ENCODE measurements around the gene QRICH2. TPM values are rescaled to one million over a fixed set of nuclear protein-coding genes. Genes with fewer than 3 reads are reported as not detected.
A peak's percentile ranks its signal among the peaks of the same experiment; 100 is the strongest.
"Not testable (repeated sequence)": the region's sequence is repeated elsewhere in the genome, so short reads cannot be mapped to it uniquely, and the experiment has no call there.

The QRICH2 gene
- 1.6 TPM for total RNA-seq

- no peak for ATAC-seq
Observed at GRCh38 chr17:76307966-76308338, at the start of gene QRICH2. Gene QRICH2 (minus strand): TSS chr17:76308276. CDS start chr17:76307998, 278 bp downstream.

DNA sequence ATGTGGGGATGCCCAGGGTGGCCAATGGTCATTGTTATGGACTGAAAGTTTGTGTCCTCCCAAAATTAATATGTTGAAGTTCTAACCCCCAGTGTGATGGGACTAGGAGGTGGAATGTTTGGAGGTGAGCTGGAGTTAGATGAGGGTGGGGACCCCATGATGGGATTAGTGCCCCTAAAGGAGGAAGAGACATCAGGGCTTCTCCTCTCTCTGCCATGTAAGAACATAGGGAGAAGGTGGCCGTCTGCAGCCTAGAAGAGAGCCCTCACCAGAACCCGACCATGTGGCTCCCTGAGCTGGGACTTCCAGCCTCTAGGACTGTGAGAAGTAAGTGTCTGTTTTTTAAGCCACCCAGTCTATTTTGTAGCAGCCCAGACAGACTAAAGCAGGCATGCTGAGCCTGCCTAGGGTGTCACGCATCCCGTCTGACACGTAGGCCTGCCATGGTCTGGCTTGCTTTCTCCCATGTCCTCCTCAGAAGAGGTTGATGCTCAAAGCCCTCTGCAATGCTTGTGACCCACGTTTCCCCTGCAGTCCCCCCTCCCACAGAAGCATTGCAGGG lies 49.6 kb upstream of the QRICH2 start:
- no peak for ATAC-seq

DNA sequence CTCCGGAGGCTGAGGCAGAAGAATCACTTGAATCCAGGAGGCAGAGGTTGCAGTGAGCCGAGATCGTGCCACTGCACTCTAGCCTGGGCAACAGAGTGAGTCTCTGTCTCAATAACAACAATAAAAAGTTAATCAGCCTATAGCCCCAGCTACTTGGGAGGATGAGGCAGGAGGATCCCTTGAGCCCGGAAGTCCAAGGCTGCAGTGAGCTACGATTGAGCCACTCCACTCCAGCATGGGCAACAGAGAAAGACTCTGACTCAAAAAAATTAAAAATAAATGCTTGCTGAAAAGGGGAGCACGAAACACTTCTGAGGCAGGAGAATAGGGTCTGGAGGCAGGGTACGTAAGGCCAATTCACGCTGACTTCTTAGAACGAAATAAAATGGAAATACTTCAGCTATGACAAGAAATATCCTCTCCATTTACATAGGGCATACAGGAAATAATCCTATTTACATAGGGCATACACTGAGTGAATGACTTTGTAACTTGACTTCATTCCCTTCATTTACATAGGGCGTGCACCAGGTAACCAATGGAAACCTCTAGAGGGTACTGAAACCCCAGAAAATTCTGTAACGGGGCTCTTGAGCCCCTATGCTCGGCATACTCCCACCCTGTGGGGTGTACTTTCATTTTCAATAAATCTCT lies 48.9 kb upstream of the QRICH2 start:
- ATAC-seq: no peak

- ATAC-seq: no peak
Observed at GRCh38 chr17:76354747-76355310, 46.8 kb upstream of the QRICH2 start.

GRCh38 chr17:76354317-76354729 lies 46.2 kb upstream of the QRICH2 start:
- ATAC-seq: no peak

DNA sequence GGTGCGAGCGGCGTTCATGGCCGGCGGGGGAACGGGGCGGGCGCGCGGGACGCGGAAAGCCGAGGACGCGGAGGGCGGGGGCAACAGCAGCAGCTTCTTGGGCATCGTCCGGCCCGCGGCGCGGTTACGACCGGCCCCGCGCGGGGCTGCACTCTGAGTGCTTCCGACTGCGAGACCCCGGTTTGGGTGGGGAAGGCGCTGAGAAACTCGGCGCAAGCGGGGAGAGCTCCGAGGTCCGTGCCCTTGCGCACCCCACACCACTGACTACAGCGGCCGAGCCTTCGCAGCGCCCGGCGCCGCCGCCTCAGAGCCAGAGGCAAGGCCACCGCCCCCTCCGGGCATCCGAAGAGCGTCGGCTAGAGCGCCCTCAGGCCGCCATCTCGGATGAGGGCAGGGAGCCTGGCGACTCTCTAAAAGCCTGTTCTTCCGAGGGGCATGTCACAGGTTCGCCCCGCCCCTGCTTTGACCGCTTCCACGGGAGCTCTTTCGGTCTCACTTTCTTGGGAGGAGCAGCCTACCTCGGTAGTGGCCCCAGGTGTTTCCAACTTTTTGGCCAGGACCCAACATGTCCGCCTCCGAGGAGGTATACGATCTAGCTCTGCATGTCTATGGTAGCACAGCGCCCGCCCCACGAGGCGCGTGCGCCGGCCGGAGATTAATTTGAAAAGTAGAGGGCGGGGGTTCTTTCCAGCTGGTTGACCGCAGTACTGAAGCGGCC lies 45.7 kb upstream of the QRICH2 start, which contains the start of gene PRPSAP1:
Gene PRPSAP1 (minus strand): TSS at position 318 of the 718 bp plus-strand sequence. CDS start 213 bp downstream, at position 105.
- ATAC-seq: peak; percentile 91

DNA sequence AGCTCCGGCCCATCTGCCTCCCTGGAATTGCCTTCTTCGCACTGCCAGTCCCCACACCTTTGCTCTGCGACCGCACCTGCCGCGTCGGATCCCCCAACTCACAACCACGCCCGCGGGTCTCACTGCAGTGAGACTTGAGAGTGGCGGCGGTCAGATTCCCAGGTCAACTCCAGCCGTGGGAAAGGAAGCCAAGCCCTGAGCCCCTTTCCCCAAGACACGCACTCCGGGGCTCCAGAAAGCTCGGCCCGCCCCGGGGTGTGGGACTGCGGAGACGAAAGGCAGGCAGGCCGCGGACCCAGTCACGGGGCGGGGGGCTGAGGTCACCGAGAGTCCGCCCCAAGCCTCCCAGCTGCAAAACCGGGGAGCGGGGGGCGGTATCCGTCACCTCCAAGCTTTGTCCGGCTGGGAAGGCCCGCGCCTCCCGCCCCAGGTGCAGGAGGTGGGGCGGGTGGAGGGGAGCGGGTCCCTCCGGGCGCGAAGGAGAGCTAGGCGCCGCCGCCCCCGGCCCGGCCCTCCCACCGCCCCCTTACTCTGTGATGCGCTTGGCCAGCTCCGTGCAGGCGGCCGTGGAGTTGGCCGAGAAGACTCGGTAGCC lies 45.0 kb upstream of the QRICH2 start:
- peak; percentile 40 for ATAC-seq

DNA sequence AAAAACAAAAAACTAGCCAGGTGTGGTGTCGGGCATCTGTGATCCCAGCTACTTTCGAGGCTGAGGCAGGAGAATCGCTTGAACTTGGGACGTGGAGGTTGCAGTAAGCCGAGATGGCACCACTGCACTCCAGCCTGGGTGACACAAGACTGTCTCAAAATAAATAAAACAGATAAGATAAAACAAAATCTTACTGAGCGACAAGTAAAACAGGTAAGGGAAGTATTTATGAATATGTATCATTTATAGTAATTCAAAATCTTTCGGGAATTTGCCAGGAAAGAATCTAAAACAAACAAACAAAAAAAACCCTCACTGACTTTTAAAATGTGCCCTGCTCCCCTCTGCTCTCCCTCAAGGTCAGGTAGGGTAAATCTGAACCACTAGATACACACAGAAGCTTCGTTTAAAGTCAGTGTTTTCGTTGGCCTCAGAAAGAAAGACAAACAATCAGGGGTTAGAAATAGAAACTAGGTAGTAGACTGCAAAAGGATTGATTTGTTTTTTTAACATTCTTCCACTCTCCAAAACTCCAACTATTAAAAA lies 43.5 kb upstream of the QRICH2 start:
- ATAC-seq: no peak

GRCh38 chr17:76350463-76350862 lies 42.4 kb upstream of the QRICH2 start:
- no peak for ATAC-seq

DNA sequence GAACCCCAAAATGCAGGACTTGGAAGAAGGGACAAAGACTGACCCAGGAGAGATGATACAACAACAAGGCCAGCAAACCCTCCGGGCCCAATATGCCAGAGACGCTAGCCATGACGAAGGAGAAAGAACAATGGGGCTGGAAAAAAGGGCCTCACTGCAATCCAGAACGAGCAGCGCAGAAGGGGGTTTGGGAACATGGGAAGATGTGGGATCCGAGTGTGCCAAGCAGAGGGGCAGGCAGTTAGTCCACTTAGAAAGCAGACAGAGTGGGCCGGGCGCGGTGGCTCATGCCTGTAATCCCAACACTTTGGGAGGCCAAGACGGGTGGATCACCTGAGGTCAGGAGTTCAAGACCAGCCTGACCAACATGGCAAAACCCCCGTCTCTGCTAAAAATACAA lies 38.9 kb upstream of the QRICH2 start:
- not testable (repeated sequence) for ATAC-seq

- no peak for ATAC-seq
Observed at GRCh38 chr17:76345377-76345974, 37.4 kb upstream of the QRICH2 start.

GRCh38 chr17:76343106-76343505 lies 35.0 kb upstream of the QRICH2 start:
- ATAC-seq: no peak

DNA sequence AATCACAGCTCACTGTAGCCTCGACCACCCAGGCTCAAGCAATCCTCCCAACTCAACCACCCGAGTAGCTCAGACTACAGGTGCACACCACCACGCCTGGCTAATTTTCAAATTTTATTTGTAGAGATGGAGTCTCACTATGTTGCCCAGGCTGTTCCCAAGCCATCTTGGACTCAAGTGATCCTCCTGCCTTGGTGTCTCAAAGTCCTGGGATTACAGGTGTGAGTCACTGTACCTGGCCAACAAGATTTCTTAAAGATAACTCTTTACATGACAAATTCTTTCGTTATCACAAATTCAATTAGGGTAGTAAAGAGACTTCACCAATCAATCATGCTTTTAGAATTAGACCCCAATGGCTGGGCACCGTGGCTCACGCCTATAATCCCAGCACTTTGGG lies 33.2 kb upstream of the QRICH2 start:
- ATAC-seq: no peak

DNA sequence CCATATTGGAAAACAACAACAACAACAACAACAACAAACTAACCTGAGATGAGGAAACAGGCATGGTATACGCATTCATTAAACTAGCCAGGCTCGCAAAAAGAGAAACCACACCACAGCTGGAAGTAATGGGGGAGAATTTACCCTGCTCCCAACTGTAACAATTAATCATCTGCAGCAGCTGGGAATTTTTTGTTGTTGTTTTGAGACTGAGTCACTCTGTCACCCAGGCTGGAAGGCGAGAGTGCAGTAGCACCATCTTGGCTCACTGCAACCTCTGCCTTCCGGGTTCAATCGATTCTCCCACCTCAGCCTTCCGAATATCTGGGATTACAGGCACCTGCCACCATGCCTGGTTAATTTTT lies 29.3 kb upstream of the QRICH2 start:
- ATAC-seq: no peak

GRCh38 chr17:76336756-76337412 lies 28.8 kb upstream of the QRICH2 start:
- no peak for ATAC-seq

DNA sequence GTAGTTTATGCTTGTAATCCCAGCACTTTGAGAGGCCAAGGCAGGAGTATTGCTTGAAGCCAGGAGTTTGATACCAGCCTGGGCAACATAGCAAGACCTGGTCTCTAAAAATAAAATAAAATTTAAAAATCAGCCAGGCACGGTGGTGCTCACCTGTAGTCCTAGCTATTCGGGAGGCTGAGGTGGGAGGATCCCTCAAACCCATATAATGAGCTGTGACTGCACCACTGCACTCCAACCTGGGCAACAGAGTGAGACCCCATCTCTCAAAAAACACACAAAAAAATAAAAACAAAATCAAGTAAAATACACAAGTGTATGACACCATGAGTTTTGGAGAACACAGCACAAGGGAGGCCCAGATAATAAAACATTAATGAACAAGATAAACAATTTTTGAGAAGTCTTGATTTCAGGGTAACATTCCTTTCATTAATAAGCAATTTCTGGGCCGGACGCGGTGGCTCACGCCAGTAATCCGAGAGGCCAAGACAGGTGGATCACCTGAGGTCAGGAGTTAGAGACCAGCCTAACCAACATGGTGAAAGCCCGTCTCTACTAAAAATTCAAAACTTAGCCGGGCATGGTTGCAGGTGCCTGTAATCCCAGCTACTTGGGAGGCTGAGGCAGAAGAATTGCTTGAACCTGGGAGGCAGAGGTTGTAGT lies 27.8 kb upstream of the QRICH2 start:
- no peak for ATAC-seq

DNA sequence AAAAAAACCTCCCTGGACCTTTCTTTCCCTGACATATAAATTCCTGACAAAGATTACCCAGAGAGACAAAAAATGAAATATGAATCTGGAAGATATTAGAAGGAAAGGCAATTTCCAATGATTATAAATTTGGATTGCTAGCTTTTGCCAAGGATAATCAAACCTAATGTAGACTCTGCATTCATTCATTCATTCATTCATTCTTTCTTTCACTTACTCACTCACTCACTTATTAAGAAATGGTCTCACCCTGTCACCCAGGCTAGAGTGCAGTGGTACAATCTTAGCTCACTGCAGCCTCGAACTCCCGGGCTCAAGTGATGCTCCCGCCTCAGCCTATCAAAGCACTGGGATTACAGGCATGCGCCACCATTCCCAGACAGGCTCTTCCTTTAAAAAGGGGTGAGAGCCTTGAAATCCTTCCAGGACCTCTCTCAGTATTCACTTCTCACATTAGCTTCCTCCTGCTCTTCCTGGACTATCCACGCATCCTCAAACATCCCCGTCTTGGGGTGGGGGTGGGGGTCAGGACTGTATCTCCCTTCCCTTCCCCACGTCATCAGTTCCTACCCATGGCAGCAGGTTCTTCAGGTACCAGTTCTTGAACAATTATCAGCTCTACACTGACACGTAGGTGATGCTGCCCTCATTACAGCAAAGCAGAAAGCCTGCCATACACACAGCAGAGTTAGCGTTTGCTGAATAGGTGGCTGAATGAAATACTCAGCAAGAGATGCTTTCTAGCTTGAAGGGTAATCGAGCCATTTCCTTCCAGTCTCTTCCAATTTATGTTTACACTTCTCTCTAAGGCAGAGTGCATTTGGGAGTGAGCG lies 25.8 kb upstream of the QRICH2 start:
- ATAC-seq: no peak

GRCh38 chr17:76331083-76331482 lies 23.0 kb upstream of the QRICH2 start:
- ATAC-seq: no peak

- ATAC-seq: no peak
Observed at GRCh38 chr17:76329664-76330063, 21.6 kb upstream of the QRICH2 start.

DNA sequence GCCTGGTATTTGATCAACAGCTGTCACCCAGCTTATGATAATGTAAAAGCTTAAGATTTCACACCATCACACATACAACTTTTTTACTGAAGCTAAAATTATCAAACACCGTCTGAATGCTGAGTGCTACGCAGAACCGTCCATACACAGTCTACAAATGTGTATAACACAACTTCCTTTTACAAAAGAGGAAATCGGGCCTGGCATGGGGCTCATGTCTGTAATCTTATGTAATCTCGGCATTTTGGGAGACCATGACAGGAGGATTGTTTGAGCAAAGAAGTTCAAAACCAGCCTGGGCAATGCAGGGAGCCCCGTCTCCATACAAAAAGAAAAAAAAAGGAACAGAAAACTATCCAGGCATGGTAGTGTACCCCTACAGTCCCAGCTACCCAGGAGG lies 19.6 kb upstream of the QRICH2 start:
- no peak for ATAC-seq

Measured in esophagus mucosa (tissue), 1 donor.